RWPE2 (cell line): ENCODE results near the gene PCBP3.

ENCODE experiments used
- ATAC-seq: fragments of 200-7000 bp; cut with Tn5 transposase; 3 replicates; pipeline ENCODE4 v1.9.1; 2021; ENCODE audit warnings: low read depth
- DNase-seq: peaks from one replicate; pipeline ENCODE4 v3.0.0-alpha.2; 2020; ENCODE audit warnings: low spot score
- H3K27ac ChIP-seq: fragments of 450-650 bp; 2 replicates; pipeline ENCODE4 v1.5.1; 2017; ENCODE audit warnings: mild to moderate bottlenecking; ENCODE audit not compliant: poor library complexity, severe bottlenecking
- H3K27me3 ChIP-seq: fragments of 250-450 bp; sonication (Bioruptor Pico); 2 replicates; pipeline ENCODE4 v1.5.1; 2021; ENCODE audit warnings: mild to moderate bottlenecking, moderate library complexity; ENCODE audit not compliant: insufficient read depth, poor library complexity, severe bottlenecking
- H3K36me3 ChIP-seq: fragments of 250-450 bp; sonication (Bioruptor Pico); 2 replicates; pipeline ENCODE4 v1.5.1; 2020; ENCODE audit warnings: low read depth, mild to moderate bottlenecking, moderate library complexity
- H3K4me1 ChIP-seq: fragments of 250-450 bp; sonication (Bioruptor Pico); 2 replicates; pipeline ENCODE4 v1.5.1; 2021; ENCODE audit warnings: mild to moderate bottlenecking, moderate library complexity; ENCODE audit not compliant: insufficient read depth, poor library complexity, severe bottlenecking
- H3K4me3 ChIP-seq: fragments of 250-450 bp; sonication (Bioruptor Pico); 2 replicates; pipeline ENCODE4 v1.5.1; 2021; ENCODE audit warnings: mild to moderate bottlenecking, moderate library complexity; ENCODE audit not compliant: severe bottlenecking
- H3K9me3 ChIP-seq: fragments of 250-450 bp; sonication (Bioruptor Pico); 2 replicates; pipeline ENCODE4 v1.5.1; 2021; ENCODE audit warnings: mild to moderate bottlenecking, moderate library complexity; ENCODE audit not compliant: severe bottlenecking
- CTCF ChIP-seq: fragments of 450-650 bp; IDR thresholded peaks from one replicate; pipeline ENCODE4 v1.5.1; 2017; ENCODE audit warnings: mild to moderate bottlenecking, moderate library complexity; ENCODE audit not compliant: poor library complexity, severe bottlenecking

PCBP3 gene

GRCh38 chr21:45790427-45790826, 146.9 kb downstream of the PCBP3 start:
- Histone ChIP-seq H3K36me3 (no peaks in the 10 kb centered on the region), H3K4me3 (no peak overlapping the region), H3K27me3 (peaks cover 19% of the 10 kb centered on the region), H3K9me3 (no peaks in the 10 kb centered on the region), H3K4me1 (no peaks in the 10 kb centered on the region), H3K27ac (no peak overlapping the region)
- ATAC-seq (no peak), DNase-seq (no peak)
- no peak for TF ChIP-seq CTCF

GRCh38 chr21:45791562-45792418, 148.3 kb downstream of the PCBP3 start:
- H3K9me3 ChIP-seq = no peaks in the 10 kb centered on the region
- H3K4me3 ChIP-seq = no peak overlapping the region
- ATAC-seq (no peak), DNase-seq (no peak)
- no peak for TF ChIP-seq CTCF
- H3K36me3 ChIP-seq = no peaks in the 10 kb centered on the region
- H3K27me3 ChIP-seq = peaks cover 27% of the 10 kb centered on the region
- no peaks in the 10 kb centered on the region for H3K4me1 ChIP-seq
- no peak overlapping the region for H3K27ac ChIP-seq

- Histone ChIP-seq H3K4me3 (no peak overlapping the region), H3K36me3 (no peaks in the 10 kb centered on the region), H3K4me1 (no peaks in the 10 kb centered on the region), H3K9me3 (no peaks in the 10 kb centered on the region), H3K27ac (no peak overlapping the region), H3K27me3 (peaks cover 27% of the 10 kb centered on the region)
- ATAC-seq (no peak), DNase-seq (no peak)
- TF ChIP-seq CTCF = no peak
Measured at GRCh38 chr21:45792682-45793383, 149.3 kb downstream of the PCBP3 start.

- H3K27ac ChIP-seq = no peak overlapping the region
- ATAC-seq (no peak), DNase-seq (no peak)
- no peaks in the 10 kb centered on the region for H3K9me3 ChIP-seq
- no peak overlapping the region for H3K4me3 ChIP-seq
- TF ChIP-seq CTCF = no peak
- H3K27me3 ChIP-seq = peaks cover 27% of the 10 kb centered on the region
- no peaks in the 10 kb centered on the region for H3K36me3 ChIP-seq
- no peaks in the 10 kb centered on the region for H3K4me1 ChIP-seq
Measured at GRCh38 chr21:45794027-45794426, 150.5 kb downstream of the PCBP3 start.

- no peaks in the 10 kb centered on the region for H3K36me3 ChIP-seq
- no peak overlapping the region for H3K27ac ChIP-seq
- DNase-seq = no peak
- peaks cover 27% of the 10 kb centered on the region for H3K27me3 ChIP-seq
- H3K4me1 ChIP-seq = no peaks in the 10 kb centered on the region
- H3K9me3 ChIP-seq = no peaks in the 10 kb centered on the region
- H3K4me3 ChIP-seq = no peak overlapping the region
- TF ChIP-seq CTCF = no peak
- ATAC-seq = no peak
Measured at GRCh38 chr21:45796003-45796402, 152.5 kb downstream of the PCBP3 start.
